ENCODE data around the gene SEPTIN5.

SEPTIN5 gene

GRCh38 chr22:19751497-19752245, 37.4 kb downstream of the SEPTIN5 start:
- no peaks in the 10 kb centered on the region for H3K9me3 Mint-ChIP-seq
- H3K4me1 Mint-ChIP-seq = peaks cover 10% of the 10 kb centered on the region
- ATAC-seq (no peak), DNase-seq (ENCODE audit: low spot score in 2 of 2) (no peak)
- H3K4me3 Mint-ChIP-seq = no peak overlapping the region
- H3K27ac Mint-ChIP-seq = no peak overlapping the region
- no peaks in the 10 kb centered on the region for H3K36me3 Mint-ChIP-seq

- H3K4me3 Mint-ChIP-seq = no peak overlapping the region
- ATAC-seq (no peak), DNase-seq (ENCODE audit: low spot score in 2 of 2) (no peak)
- no peaks in the 10 kb centered on the region for H3K36me3 Mint-ChIP-seq
- no peaks in the 10 kb centered on the region for H3K9me3 Mint-ChIP-seq
- no peak overlapping the region for H3K27ac Mint-ChIP-seq
- H3K4me1 Mint-ChIP-seq = peaks cover 22% of the 10 kb centered on the region
Observed at GRCh38 chr22:19753090-19753842, 39.0 kb downstream of the SEPTIN5 start.

- H3K36me3 Mint-ChIP-seq = no peaks in the 10 kb centered on the region
- H3K27ac Mint-ChIP-seq = no peak overlapping the region
- DNase-seq (ENCODE audit: low spot score in 2 of 2) (no peak), ATAC-seq (no peak)
- peaks cover 22% of the 10 kb centered on the region for H3K4me1 Mint-ChIP-seq
- no peak overlapping the region for H3K4me3 Mint-ChIP-seq
- no peaks in the 10 kb centered on the region for H3K9me3 Mint-ChIP-seq
Observed at GRCh38 chr22:19753996-19754700, 39.8 kb downstream of the SEPTIN5 start.

GRCh38 chr22:19754701-19755144, 40.4 kb downstream of the SEPTIN5 start:
- no peaks in the 10 kb centered on the region for H3K9me3 Mint-ChIP-seq
- peaks cover 26% of the 10 kb centered on the region for H3K4me1 Mint-ChIP-seq
- H3K36me3 Mint-ChIP-seq = no peaks in the 10 kb centered on the region
- H3K4me3 Mint-ChIP-seq = no peak overlapping the region
- no peak overlapping the region for H3K27ac Mint-ChIP-seq
- ATAC-seq (no peak), DNase-seq (ENCODE audit: low spot score in 2 of 2) (no peak)

- DNase-seq (ENCODE audit: low spot score in 2 of 2) = no peak
- no peak for ATAC-seq
- Mint-ChIP-seq H3K27ac (no peak overlapping the region), H3K4me3 (no peak overlapping the region), H3K4me1 (peaks cover 31% of the 10 kb centered on the region), H3K36me3 (no peaks in the 10 kb centered on the region), H3K9me3 (no peaks in the 10 kb centered on the region)
Observed at GRCh38 chr22:19755145-19755710, 40.9 kb downstream of the SEPTIN5 start.

GRCh38 chr22:19755722-19756287, 41.5 kb downstream of the SEPTIN5 start:
- H3K4me1 Mint-ChIP-seq = peaks cover 35% of the 10 kb centered on the region
- ATAC-seq (no peak), DNase-seq (ENCODE audit: low spot score in 2 of 2) (no peak)
- no peaks in the 10 kb centered on the region for H3K36me3 Mint-ChIP-seq
- no peak overlapping the region for H3K27ac Mint-ChIP-seq
- no peaks in the 10 kb centered on the region for H3K9me3 Mint-ChIP-seq
- peak overlapping the region; percentile 58 for H3K4me3 Mint-ChIP-seq

GRCh38 chr22:19756288-19757128, 42.2 kb downstream of the SEPTIN5 start:
- peaks cover 35% of the 10 kb centered on the region for H3K4me1 Mint-ChIP-seq
- ATAC-seq = peak; percentile 57
- no peaks in the 10 kb centered on the region for H3K36me3 Mint-ChIP-seq
- no peak overlapping the region for H3K27ac Mint-ChIP-seq
- no peaks in the 10 kb centered on the region for H3K9me3 Mint-ChIP-seq
- peak overlapping the region; percentile 58 for H3K4me3 Mint-ChIP-seq
- peak in 1 of 2 donors; percentile 67 for DNase-seq (ENCODE audit: low spot score in 2 of 2)

- Mint-ChIP-seq H3K36me3 (no peaks in the 10 kb centered on the region), H3K27ac (no peak overlapping the region), H3K4me3 (peak overlapping the region; percentile 58), H3K9me3 (no peaks in the 10 kb centered on the region), H3K4me1 (peaks cover 37% of the 10 kb centered on the region)
- no peak for DNase-seq (ENCODE audit: low spot score in 2 of 2)
- ATAC-seq = no peak
Observed at GRCh38 chr22:19757140-19757984, 43.1 kb downstream of the SEPTIN5 start.

- H3K36me3 Mint-ChIP-seq = no peaks in the 10 kb centered on the region
- no peaks in the 10 kb centered on the region for H3K9me3 Mint-ChIP-seq
- no peak overlapping the region for H3K27ac Mint-ChIP-seq
- DNase-seq (ENCODE audit: low spot score in 2 of 2) = no peak
- ATAC-seq = no peak
- peaks cover 41% of the 10 kb centered on the region for H3K4me1 Mint-ChIP-seq
- H3K4me3 Mint-ChIP-seq = peak overlapping the region; percentile 58
Observed at GRCh38 chr22:19757985-19758895, 43.9 kb downstream of the SEPTIN5 start.

- Mint-ChIP-seq H3K4me3 (no peak overlapping the region), H3K36me3 (no peaks in the 10 kb centered on the region), H3K4me1 (peaks cover 41% of the 10 kb centered on the region)
Observed at GRCh38 chr22:19758896-19759426, 44.7 kb downstream of the SEPTIN5 start.

GRCh38 chr22:19759427-19760057, 45.2 kb downstream of the SEPTIN5 start:
- DNase-seq (ENCODE audit: low spot score in 2 of 2) = no peak
- Mint-ChIP-seq H3K9me3 (no peaks in the 10 kb centered on the region), H3K27ac (no peak overlapping the region), H3K36me3 (no peaks in the 10 kb centered on the region), H3K4me1 (peaks cover 41% of the 10 kb centered on the region), H3K4me3 (peak overlapping the region; percentile 67)
- no peak for ATAC-seq

More at GRCh38 chr22:19758896-19759426, 44.7 kb downstream of the SEPTIN5 start:
- H3K9me3 Mint-ChIP-seq = no peaks in the 10 kb centered on the region
- no peak overlapping the region for H3K27ac Mint-ChIP-seq
- ATAC-seq = no peak
- DNase-seq (ENCODE audit: low spot score in 2 of 2) = no peak
